ENCODE measurements around the gene C1QBP.
"Not testable (repeated sequence)": the region's sequence is repeated elsewhere in the genome, so short reads cannot be mapped to it uniquely, and the experiment has no call there.

C1QBP gene

GRCh38 chr17:5431949-5432556 is 6.9 kb downstream of the C1QBP start:
- DNase-seq (ENCODE audit: low spot score), result no peak

- DNase-seq (ENCODE audit: low spot score), result not testable (repeated sequence)
Measured at GRCh38 chr17:5431234-5431633, 7.7 kb downstream of the C1QBP start.

- no peak for DNase-seq (ENCODE audit: low spot score)
Measured at GRCh38 chr17:5430413-5430999, 8.4 kb downstream of the C1QBP start.

GRCh38 chr17:5429191-5429887 is 9.6 kb downstream of the C1QBP start:
- DNase-seq (ENCODE audit: low spot score), result no peak

GRCh38 chr17:5425826-5426225 is 13.1 kb downstream of the C1QBP start:
- no peak for DNase-seq (ENCODE audit: low spot score)

GRCh38 chr17:5424909-5425308 is 14.0 kb downstream of the C1QBP start:
- DNase-seq (ENCODE audit: low spot score), result no peak

- DNase-seq (ENCODE audit: low spot score), result no peak
Measured at GRCh38 chr17:5422505-5422904, 16.4 kb downstream of the C1QBP start.

- no peak for DNase-seq (ENCODE audit: low spot score)
Measured at GRCh38 chr17:5419959-5420653, 18.8 kb downstream of the C1QBP start, which contains the start of gene RPAIN. Gene RPAIN, plus strand, starts transcription at chr17:5420182. Its CDS starts 29 bp downstream, at chr17:5420211.

- DNase-seq (ENCODE audit: low spot score), result peak; percentile 99
Measured at GRCh38 chr17:5419356-5419958, 19.5 kb downstream of the C1QBP start, which contains the start of gene NUP88. Gene NUP88, minus strand, starts transcription at chr17:5419662. Its CDS starts 12 bp downstream, at chr17:5419650.

- DNase-seq (ENCODE audit: low spot score), result peak; percentile 30
Measured at GRCh38 chr17:5418858-5419355, 20.0 kb downstream of the C1QBP start.

GRCh38 chr17:5416901-5417300 is 22.1 kb downstream of the C1QBP start:
- DNase-seq (ENCODE audit: low spot score), result no peak

GRCh38 chr17:5413682-5414081 is 25.3 kb downstream of the C1QBP start:
- no peak for DNase-seq (ENCODE audit: low spot score)

- no peak for DNase-seq (ENCODE audit: low spot score)
Measured at GRCh38 chr17:5410594-5411272, 28.2 kb downstream of the C1QBP start.

GRCh38 chr17:5408186-5408585 is 30.8 kb downstream of the C1QBP start:
- no peak for DNase-seq (ENCODE audit: low spot score)

- DNase-seq (ENCODE audit: low spot score), result no peak
Measured at GRCh38 chr17:5405400-5405799, 33.6 kb downstream of the C1QBP start.

- no peak for DNase-seq (ENCODE audit: low spot score)
Measured at GRCh38 chr17:5399767-5400166, 39.2 kb downstream of the C1QBP start.

GRCh38 chr17:5396612-5397011 is 42.3 kb downstream of the C1QBP start:
- DNase-seq (ENCODE audit: low spot score), result no peak

GRCh38 chr17:5391678-5392077 is 47.3 kb downstream of the C1QBP start:
- DNase-seq (ENCODE audit: low spot score), result no peak
